GM19438 (cell line): ENCODE data around the gene SLC6A11.

Experiments
- ATAC-seq: cut with Tn5 transposase; IDR thresholded peaks from one replicate; pipeline ENCODE4 v1.9.1; 2021; ENCODE audit warnings: low read depth; ENCODE audit not compliant: unreplicated experiment

Gene SLC6A11

DNA sequence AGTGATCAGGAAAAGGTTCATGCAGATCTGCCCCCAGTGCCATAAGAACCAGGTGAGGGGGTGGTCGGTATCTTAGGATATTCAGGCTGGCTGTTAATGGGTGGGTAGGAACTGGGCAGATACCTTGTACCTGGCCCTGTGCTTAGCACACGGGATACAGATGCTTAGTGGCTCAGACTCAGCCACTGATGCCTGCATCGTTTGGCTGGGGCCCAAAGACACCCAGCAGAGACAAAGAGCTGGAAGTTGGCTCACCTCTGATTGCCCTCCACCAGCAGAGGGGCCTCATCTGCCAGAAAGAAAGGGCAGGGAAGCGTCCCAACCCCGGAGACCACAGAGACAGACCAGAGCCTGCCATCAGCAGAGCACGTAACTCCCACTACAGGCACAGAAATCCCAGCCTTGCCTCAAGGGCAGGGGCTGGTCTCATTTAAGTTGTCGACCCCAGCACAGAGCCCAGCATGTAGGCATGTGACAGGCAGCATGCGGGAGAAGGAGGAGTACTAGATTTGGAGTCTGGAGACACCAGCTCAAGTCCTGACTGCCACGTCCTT, 112.5 kb downstream of the SLC6A11 start:
- no peak for ATAC-seq

DNA sequence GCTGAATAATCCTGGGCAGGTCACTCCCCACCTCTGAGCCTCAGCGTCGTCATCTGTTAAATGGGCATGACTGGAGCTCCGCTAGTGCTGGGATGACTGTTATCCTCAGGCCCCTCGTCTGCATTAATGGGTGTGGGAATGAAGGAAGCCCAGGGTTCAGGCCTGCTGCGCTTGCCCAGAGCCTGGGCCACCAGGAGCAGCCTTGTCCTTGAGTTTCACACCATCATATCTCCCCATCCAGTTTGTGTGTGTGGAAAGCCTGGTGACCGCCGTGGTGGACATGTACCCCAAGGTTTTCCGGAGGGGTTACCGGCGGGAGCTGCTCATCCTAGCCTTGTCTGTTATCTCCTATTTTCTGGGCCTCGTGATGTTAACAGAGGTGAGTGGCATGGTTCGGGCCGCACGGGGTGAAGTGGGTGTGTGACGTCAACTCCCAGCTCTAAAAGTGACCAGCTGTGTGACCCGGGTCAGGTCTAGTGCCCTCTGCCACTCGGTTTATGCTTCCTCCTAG, 113.0 kb downstream of the SLC6A11 start:
- ATAC-seq, result no peak

DNA sequence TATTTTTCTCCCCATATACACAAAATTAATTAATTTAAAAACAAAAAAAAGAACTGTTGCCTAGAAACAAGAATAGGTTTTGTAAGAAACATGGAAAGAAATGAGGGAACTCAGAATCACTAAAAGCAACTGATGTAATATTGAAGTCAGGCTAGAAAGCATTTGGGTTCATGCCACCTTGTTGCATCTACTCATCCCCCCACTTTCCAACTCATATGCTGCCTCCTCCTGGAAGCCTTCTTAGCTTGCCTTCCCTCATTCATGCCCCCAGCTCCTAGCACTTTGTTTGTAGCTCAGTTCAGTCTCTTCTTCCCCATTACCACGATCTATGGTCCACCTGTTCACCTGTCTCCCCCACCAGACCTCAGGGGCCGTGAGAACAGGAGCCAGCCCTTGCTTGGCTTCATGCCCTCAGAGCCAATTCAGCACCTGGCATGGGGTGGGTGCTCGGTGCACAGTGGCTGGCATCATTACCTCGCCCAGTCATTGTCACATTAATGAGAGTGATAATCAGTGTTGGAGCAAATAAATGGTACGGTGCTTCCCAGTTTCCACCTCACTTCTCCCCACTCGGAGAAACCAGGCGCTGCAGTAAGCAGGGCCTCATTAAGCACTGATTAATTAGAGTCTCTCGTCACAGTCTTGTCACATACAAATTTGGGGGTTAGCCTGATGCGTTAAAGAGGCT, 114.1 kb downstream of the SLC6A11 start:
- no peak for ATAC-seq

DNA sequence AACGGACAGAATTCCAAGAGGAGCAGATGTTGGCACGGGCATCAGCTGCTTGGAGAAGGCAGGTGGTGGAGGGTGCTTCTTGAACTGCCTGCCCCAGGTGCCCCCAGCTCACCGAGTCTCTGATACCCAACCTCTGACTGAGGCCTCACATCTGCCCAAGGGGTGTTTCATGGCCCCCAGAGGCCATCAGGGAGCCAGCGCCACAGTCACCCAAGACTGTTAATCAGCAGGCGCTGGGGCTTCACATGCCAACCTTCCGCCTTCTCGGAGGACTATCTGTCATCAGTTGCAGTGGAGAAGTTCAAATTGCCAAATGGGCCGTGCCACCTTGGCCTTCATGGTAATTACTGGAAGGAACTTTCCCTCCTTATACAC, 114.6 kb downstream of the SLC6A11 start:
- ATAC-seq, result no peak

DNA sequence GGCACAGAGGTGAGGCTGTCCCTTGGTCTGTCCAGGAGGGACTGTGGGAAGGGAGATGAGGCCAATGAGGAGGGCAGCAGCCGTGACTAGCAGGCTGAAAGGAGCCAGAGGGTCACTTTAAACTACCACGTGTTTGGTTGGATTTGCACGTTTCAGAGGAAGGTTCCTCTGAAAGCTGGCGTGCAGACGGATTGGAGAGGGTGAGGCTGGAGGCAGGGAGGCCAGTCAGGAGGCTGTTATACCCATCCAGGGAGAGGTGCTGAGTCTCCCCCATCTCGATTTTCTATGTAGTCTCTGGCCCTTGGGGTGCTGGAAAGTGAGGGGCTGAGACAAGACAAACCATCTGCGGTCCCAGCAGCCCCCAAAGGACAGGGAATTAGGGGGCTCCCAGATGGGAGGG, 116.6 kb downstream of the SLC6A11 start:
- no peak for ATAC-seq

DNA sequence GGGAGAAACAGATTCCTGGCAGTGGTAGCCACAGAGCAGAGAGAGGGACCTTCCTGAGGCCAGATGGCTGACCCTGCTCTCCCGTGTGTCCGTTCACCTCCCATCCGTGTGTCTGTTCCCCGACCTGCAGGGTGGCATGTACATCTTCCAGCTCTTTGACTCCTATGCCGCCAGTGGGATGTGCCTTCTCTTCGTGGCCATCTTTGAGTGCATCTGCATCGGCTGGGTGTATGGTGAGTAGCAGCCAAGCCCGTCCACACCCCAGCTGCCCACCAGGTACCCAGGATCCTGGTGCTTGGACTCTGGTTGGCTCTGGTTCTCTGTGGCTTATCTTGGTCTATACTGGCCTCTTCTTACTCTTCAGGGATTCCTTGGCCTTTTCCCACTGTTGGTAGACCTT, 117.0 kb downstream of the SLC6A11 start:
- no peak for ATAC-seq

DNA sequence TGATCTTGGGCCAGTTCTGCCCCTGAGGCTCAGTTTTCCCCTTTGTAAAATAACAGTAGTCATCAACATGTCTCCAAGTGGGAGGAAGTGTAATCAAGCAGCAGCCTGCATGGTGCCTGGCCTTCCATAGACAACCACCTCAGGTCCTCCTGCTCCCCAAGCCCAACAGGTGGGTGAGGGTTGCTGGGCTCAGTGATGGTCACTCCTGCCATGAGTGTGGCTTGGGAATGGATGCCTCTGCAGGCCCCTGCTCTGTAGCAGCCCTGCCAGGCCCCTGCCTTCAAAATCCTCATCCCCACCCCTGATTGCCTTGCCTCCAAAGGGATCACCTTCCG, 117.4 kb downstream of the SLC6A11 start:
- no peak for ATAC-seq

DNA sequence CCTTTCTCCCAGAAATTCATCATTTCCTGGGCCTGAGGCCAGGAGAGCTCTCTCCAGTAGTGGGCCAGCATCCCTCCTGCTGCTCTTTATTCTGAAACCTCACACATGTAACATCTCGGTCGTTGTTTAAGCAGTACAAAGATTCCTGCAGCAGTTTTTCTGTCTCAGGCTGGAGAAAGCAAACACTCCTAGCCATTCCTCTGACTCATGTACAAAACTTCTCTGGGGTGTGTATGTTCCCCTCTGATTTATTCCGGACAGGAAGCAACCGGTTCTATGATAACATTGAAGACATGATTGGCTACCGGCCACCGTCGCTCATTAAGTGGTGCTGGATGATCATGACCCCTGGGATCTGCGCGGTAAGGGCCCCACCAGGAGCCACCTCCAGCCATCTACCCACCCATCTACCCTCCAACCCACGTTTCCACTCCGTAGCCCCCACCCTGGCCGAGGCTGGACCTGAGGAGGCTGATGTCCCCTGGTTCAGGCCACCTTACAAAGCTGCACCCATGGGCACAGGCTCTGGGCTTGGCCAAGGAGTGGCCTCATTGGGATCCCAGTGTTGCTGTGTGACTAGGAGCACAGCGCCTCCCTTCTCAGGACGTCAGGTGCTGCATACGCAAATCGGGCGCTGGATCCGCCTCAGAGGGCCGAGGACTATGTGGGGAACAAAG, 117.9 kb downstream of the SLC6A11 start:
- ATAC-seq, result no peak

DNA sequence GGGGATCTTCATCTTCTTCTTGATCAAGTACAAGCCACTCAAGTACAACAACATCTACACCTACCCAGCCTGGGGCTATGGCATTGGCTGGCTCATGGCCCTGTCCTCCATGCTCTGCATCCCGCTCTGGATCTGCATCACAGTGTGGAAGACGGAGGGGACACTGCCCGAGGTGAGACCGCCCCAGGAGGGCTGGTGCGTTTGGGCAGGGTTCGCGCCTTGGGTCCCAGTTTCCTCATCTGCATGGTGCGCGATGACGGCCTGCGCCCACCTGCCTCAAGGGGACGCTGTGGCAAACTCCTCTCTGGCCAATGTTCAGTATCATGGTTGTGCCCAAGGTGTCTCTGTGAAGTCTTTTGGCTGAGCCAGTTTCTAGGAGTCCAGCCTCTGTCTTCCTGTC, 119.0 kb downstream of the SLC6A11 start:
- no peak for ATAC-seq

DNA sequence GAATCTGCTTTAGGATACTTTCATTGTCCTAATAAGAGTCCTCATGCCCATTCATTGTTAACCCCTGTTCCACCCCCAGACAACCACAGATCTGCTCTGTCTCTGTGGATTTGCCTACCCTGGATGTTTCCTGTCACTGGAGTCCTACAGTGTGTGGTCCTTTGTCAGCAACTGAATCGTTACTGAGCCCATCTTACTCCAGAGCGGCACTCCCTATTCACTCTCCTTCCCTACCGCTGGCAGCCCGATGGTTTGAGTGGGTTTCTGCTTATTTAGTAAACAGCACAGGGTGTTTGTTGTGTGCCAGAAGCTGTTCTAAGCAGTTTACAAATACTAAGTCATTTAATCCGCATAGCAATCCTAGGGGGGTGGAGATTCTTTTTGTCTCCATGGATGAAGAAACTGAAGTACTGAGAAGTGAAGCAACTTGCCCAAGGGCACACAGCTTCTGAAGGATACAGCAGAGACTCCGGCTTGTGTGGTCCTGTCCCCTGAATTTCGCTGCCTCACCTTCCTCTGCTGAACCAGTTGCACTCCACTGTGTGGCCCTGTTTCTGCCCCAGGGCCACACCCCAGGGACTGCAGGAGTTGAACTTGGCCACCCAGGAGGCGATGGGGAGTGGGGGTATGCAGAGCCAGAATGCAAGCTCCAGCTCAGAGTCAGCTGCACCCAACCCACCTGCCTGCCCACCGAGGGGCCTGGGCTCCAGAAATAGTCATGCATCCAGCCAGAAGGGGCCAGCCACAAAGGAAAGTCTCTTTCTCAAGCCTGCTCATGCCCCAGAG, 120.0 kb downstream of the SLC6A11 start:
- no peak for ATAC-seq

DNA sequence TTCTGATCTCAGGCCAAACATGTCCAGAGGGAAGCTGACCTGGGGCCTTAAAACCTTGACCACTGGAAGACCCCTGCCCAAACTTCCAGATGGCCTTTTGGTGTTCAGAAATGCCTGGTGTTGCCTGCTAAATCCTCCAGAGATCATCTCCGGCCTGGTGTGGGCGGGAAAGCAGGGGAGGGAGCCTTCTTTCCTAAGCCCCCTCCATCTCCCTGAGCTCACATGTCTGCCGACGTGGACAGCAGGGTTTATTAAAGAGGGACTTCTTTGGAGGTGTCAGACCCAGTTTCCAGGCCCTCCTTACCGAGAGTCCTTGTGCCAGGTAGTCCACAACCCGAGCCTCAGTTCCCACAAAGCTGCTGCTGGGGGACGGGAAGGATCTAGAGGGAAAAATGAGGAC, 120.7 kb downstream of the SLC6A11 start:
- ATAC-seq, result no peak

DNA sequence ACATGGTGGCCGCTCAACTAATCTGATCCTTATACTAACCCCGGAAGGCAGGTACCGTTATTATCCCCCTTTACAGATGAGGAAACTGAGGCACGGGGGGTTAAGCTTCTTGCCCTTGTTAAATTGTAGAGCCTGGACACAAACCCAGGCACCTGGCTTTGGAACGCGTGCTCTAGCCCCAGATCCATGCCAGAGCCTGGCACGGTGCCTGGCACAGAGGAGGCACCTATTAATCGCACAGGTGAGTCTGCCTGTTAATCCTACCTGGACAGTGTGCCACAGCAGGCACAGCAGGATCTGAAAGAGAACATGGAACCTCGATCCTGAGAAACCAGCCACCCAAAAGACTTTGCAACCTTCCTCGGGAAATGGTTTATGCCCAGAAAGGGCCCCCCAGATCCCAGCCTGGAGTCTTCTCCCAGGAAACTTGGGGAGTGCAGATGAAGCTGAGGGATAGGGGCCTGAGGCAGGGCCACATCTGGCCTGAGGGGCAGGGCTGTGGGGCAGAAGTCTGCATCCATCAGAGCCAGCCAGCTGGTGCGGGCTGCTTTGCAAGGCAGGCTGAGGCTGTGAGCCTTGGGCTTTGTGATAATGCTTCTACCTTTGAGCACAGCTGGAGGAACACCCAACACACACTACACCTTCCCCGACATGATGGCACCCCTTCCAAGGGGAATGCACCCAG, 121.3 kb downstream of the SLC6A11 start:
- ATAC-seq, result no peak

DNA sequence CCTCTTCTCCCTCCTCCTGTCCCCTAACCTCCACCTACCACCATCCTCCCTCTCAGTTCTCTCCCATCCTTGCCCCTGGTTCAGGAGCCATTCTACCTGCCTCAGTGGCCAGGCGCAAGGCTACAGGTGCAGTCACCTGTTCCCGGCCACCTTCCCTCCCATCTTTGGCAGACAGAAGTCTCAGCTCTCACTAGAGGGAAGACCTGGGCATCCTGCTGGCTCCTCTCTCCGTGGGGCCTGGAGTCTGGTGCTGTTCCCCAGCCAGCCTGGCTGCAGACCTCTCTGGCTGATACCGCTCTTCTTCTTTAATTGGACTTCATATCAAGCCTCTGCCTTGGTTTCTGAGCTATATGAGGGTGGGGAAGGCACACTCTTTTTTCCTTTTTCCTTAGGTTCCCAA, 123.5 kb downstream of the SLC6A11 start:
- no peak for ATAC-seq

DNA sequence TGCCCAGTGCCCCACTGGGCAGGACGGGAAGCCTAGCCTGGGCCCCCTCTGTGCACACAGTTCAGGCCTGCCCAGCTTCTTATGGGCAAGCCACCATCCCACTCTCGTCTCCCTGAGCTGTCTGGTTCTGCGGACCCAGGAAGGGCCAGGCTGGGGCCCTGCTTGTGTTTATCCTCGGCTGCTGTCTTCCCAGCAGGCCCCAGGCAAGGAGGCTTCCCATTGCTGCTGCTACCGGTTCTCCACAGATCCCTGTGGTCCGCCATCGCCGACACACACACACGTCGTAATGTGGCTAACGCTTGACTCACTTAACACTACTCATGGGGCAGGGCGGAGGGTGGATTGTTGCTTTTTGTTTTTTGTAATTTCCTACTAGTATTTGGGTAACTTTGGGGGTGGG, 124.1 kb downstream of the SLC6A11 start:
- ATAC-seq, result no peak

DNA sequence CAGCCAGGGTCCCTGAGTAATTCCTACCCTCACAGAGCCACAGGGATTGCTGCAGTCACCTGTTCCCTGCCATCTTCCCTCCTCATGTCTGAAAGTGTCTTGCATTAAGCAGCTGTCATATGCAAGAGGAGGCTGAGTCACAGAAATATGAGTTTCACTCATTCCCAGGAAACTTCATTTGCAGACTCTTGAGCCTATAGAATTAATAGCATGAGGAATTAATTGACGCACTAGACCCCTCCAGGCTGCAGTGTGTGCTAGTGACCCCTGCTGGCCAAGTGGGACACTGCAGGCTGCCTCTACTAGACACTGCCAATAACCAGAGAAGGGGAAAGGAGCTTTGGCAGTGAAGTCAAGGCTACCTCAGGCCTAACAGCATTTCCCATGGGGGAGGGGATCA, 125.9 kb downstream of the SLC6A11 start:
- ATAC-seq, result no peak

DNA sequence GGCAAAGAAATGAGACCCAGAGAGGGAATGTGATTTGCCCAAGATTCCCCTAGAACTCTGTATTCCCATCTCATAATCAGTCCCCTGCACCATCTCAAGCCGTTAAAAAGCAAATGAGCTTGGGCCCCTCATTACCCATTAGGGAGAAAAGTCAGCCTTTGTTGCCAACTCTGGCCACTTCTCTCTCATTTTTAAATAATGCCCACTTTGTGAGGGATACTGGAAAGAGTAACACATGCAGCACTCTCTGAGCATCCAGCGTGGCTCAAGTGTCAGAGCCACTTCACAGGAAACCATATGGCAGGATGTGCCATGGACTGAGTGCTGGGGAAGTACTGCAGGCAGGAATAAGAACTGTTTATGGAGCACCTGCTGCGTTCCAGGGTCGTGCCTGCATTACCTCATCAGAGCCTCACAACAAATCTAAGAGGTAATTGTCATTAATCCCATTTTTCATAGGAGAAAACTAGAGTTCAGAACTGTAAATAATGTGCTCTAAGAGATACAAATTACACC, 126.7 kb downstream of the SLC6A11 start:
- ATAC-seq, result no peak

DNA sequence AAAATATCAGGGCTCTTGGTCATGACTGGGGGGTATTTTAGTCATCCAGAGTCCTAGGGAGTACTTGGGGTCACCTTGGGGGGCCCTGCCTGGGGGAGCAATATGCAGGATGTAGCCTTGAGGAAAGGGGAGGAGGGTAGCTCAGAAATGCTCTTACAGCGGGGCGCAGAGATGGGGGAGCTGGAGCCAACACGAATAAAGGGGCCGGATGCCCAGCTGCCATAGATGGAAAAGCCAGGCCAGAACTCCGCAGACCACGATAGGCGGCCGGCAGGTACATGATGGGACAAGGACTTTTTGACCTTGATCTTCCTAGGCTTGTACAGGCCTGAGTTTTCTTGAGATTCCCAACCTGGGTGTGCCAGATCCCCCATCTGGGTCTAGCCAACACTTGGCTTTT, 128.8 kb downstream of the SLC6A11 start:
- ATAC-seq, result no peak

DNA sequence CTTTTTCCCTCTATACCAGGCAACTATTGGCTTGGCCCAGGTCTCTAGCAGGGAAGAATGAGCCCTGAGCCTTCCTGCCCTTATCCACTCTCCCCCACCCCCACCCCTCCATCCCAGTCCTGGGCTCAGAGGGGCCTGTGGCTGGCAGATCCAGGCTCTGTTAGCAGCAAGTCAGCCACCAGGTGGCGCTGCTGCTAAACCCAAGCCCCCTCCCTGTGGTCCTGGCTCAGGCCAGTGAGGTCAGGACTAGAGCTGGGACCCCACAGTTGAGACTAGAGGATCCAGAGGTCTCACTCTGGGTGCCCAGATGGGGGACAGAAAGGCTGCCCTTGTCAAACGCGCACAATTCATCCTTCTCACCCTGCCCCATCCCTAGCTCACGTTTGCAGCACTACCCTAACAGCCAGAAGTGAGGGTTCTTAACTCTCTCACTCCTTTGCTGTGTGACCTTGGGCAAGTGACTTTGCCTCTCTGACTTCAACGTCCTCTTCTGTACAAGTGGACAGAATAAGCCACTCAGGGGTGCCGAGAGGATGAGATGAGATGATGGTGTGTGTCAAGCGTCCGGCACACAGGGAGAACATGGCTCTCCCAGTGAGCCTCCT, 129.8 kb downstream of the SLC6A11 start:
- ATAC-seq, result no peak

DNA sequence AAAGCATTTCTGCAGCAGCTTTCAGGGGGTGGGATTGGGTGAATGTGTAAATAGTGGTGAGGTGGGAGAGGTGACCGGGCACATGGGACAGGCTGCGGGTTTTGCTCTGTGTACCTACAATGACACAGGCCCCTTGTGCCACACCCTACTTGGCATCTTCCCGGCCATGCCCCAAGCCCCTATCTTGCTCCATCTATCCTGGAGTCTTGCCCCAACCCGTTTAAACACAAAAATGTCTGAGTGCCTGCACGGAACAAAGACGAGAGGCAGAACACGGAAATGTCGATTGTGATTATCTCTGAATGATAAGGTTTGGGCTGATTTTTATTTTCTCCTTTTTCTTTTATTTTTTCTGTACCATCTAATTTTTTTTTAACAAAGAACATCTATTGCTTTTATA, 130.5 kb downstream of the SLC6A11 start:
- ATAC-seq, result no peak

DNA sequence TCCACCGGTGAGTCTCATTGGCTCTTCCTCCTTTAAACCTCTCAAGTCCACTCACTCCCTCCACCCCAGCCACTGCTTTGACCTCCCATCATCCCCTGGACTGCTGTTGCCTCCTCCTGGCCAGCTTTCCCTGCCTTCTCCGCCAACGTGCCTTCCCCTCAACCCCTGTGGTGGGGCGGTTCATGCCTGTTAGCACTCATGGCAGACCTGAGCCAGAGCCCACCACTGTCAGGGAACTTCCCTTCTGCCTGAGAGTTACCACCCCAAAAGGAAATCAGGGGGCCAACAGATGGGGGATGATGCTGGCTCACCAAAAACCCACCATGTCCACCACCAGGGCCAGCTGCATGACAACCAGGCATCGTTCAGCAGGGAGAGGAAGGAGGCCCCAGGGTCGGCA, 132.3 kb downstream of the SLC6A11 start:
- ATAC-seq, result no peak
